Lower lobe of right lung (tissue), 2 donors: ENCODE results near the gene E2F7. TPM values are rescaled to one million over a fixed set of nuclear protein-coding genes. Genes with fewer than 3 reads are reported as not detected.
A peak's percentile ranks its signal among the peaks of the same experiment; 100 is the strongest.

ENCODE experiments used
- ATAC-seq, 2 donors: fragments of 200-7000 bp; cut with Tn5 transposase; one replicate each; pipeline ENCODE4 v1.9.1; 2020 to 2022; ENCODE audit warnings: mild to moderate bottlenecking in 2 of 2, moderate library complexity in 2 of 2
- DNase-seq: peaks from one replicate; pipeline ENCODE4 v3.0.0-alpha.2; 2020
- H3K27ac ChIP-seq: fragments of 200-600 bp; one replicate; pipeline ENCODE4 v1.8.0; 2022
- H3K27me3 ChIP-seq: fragments of 200-600 bp; one replicate; pipeline ENCODE4 v1.8.0; 2022; ENCODE audit warnings: low read depth
- H3K36me3 ChIP-seq: fragments of 200-600 bp; one replicate; pipeline ENCODE4 v1.8.0; 2022; ENCODE audit warnings: mild to moderate bottlenecking
- H3K4me1 ChIP-seq: fragments of 200-600 bp; one replicate; pipeline ENCODE4 v1.8.0; 2022
- H3K4me3 ChIP-seq: fragments of 200-600 bp; one replicate; pipeline ENCODE4 v1.8.0; 2022; ENCODE audit warnings: mild to moderate bottlenecking
- H3K9me3 ChIP-seq: fragments of 200-600 bp; one replicate; pipeline ENCODE4 v1.8.0; 2022
- CTCF ChIP-seq: fragments of 200-600 bp; IDR thresholded peaks from one replicate; pipeline ENCODE4 v1.8.0; 2022; ENCODE audit warnings: antibody characterized with exemption, mild to moderate bottlenecking
- intact Hi-C: fragments of 100-400 bp; cut with DNase I; formaldehyde crosslinking; loops from one replicate; pipeline ENCODE4 v1.11.0; 2022
- total RNA-seq: library from RNA; stranded (reverse); fragmentation: NEBNext Ultra II Directional; extraction: Animal tissue kit (Norgen Biotek cat#: 25700); gene quantifications from one replicate; pipeline ENCODE4 v1.2.1, GENCODE V29; 2021
- donor health status: DM: no; HTN: yes; CAD: no; lungs with severe emphysema.

The E2F7 gene
- total RNA-seq, 1 donor from 2014 or later = 1.0 TPM

- intact Hi-C loops = no loop called here
- no peak for TF ChIP-seq CTCF
- Histone ChIP-seq H3K27me3 (no peaks in the 10 kb centered on the region), H3K4me1 (no peaks in the 10 kb centered on the region), H3K9me3 (no peaks in the 10 kb centered on the region), H3K27ac (no peak overlapping the region), H3K4me3 (no peak overlapping the region), H3K36me3 (no peaks in the 10 kb centered on the region)
- DNase-seq (no peak), ATAC-seq (no peak)
Measured at GRCh38 chr12:77072833-77073495, 7.6 kb upstream of the E2F7 start.

GRCh38 chr12:77070800-77071449, 5.6 kb upstream of the E2F7 start:
- DNase-seq = no peak
- intact Hi-C loops = no loop called here
- Histone ChIP-seq H3K4me1 (no peaks in the 10 kb centered on the region), H3K4me3 (no peak overlapping the region), H3K27me3 (no peaks in the 10 kb centered on the region), H3K27ac (no peak overlapping the region), H3K36me3 (no peaks in the 10 kb centered on the region), H3K9me3 (no peaks in the 10 kb centered on the region)
- ATAC-seq = no peak
- TF ChIP-seq CTCF = no peak

GRCh38 chr12:77070382-77070781, 5.0 kb upstream of the E2F7 start:
- Histone ChIP-seq H3K27ac (no peak overlapping the region), H3K27me3 (no peaks in the 10 kb centered on the region), H3K36me3 (no peaks in the 10 kb centered on the region), H3K4me1 (no peaks in the 10 kb centered on the region), H3K4me3 (no peak overlapping the region), H3K9me3 (no peaks in the 10 kb centered on the region)
- intact Hi-C loops = no loop called here
- DNase-seq = no peak
- no peak for ATAC-seq
- no peak for TF ChIP-seq CTCF

- no peak for DNase-seq
- peak; percentile 56 to 60 for ATAC-seq
- peaks cover 5% of the 10 kb centered on the region for H3K27me3 ChIP-seq
- H3K4me3 ChIP-seq = peak overlapping the region; percentile 77
- H3K27ac ChIP-seq = no peak overlapping the region
- TF ChIP-seq CTCF = no peak
- H3K4me1 ChIP-seq = peaks cover 13% of the 10 kb centered on the region
- intact Hi-C loops = no loop called here
- no peaks in the 10 kb centered on the region for H3K9me3 ChIP-seq
- H3K36me3 ChIP-seq = no peaks in the 10 kb centered on the region
Measured at GRCh38 chr12:77064896-77065360, 441 bp downstream of the E2F7 start.

- intact Hi-C loops = no loop called here
- H3K9me3 ChIP-seq = no peaks in the 10 kb centered on the region
- H3K27ac ChIP-seq = no peak overlapping the region
- TF ChIP-seq CTCF = no peak
- peaks cover 13% of the 10 kb centered on the region for H3K4me1 ChIP-seq
- ATAC-seq (no peak), DNase-seq (no peak)
- H3K4me3 ChIP-seq = peak overlapping the region; percentile 24
- no peaks in the 10 kb centered on the region for H3K36me3 ChIP-seq
- H3K27me3 ChIP-seq = peaks cover 5% of the 10 kb centered on the region
Measured at GRCh38 chr12:77062846-77063461, 2.4 kb downstream of the E2F7 start.
